GM23338 (cell line): Measurements from ENCODE around the gene ITGB1BP1.

Source experiments
- CTCF ChIP-seq, 2 experiments: fragments of 200-600 bp in 1 of 2; sonication (generic) in 1 of 2; conservative IDR thresholded peaks; 2 replicates each; pipeline versions ENCODE4 v1.5.1 to v1.6.1; 2016 to 2017; ENCODE audit warnings: antibody characterized with exemption in 2 of 2, low read depth in 2 of 2, mild to moderate bottlenecking in 2 of 2, moderate library complexity in 1 of 2
- ETS1 ChIP-seq: IDR thresholded peaks from 2 replicates; pipeline ENCODE4 v1.6.1; 2016; ENCODE audit warnings: antibody characterized with exemption
- EZH2 ChIP-seq: fragments of 200-600 bp; sonication (generic); IDR thresholded peaks from one replicate; pipeline ENCODE4 v1.8.0; 2017; ENCODE audit warnings: antibody characterized with exemption, mild to moderate bottlenecking, low read depth; ENCODE audit not compliant: unreplicated experiment
- EZH2phosphoT487 ChIP-seq: fragments of 200-600 bp; sonication (generic); IDR thresholded peaks from one replicate; pipeline ENCODE4 v1.8.1; 2018; ENCODE audit warnings: antibody characterized with exemption; ENCODE audit not compliant: unreplicated experiment
- POLR2AphosphoS5 ChIP-seq: IDR thresholded peaks from 2 replicates; pipeline ENCODE4 v1.6.1; 2016; ENCODE audit warnings: antibody characterized with exemption, low read depth
- REST ChIP-seq: IDR thresholded peaks from one replicate; pipeline ENCODE4 v1.6.1; 2018; ENCODE audit warnings: antibody characterized with exemption; ENCODE audit not compliant: unreplicated experiment

GRCh38 chr2:9379391-9379755 is 44.0 kb downstream of the ITGB1BP1 start:
- TF ChIP-seq CTCF (conservative IDR thresholded peaks at IDR 0.05; ENCODE audit: low read depth in 2 of 2) (no peak), EZH2 (no peak), POLR2AphosphoS5 (no peak), REST (no peak), ETS1 (no peak), EZH2phosphoT487 (no peak)
